Spleen (tissue), 7 donors: ENCODE results near the gene NAGA.
A peak's percentile ranks its signal among the peaks of the same experiment; 100 is the strongest.

ENCODE experiments used
- CTCF ChIP-seq, 11 experiments: fragments of 200-600 bp in 7 of 11; fragments of 450-650 bp in 4 of 11; sonication (generic) in 4 of 11; IDR thresholded peaks in 8 of 11; conservative IDR thresholded peaks in 3 of 11; 1 replicate in 7 of 11; 2 replicates in 4 of 11; pipeline versions ENCODE4 v1.4.0 to v1.8.0; 2016 to 2021; ENCODE audit warnings: antibody characterized with exemption in 11 of 11, inconsistent platforms in 4 of 11, mild to moderate bottlenecking in 1 of 11
- POLR2A ChIP-seq, 3 donors: fragments of 450-650 bp; IDR thresholded peaks; one replicate each; pipeline ENCODE4 v1.5.1; 2017; ENCODE audit warnings: antibody characterized with exemption in 3 of 3, mild to moderate bottlenecking in 1 of 3
- donor health status: DM: no; HTN: no; CAD: no; lungs with moderate emphysema.
- donor health status: DM: no; HTN: no; CAD: no.
- donor health status: DM: no; HTN: no; CAD: no.

- TF ChIP-seq CTCF (IDR thresholded peaks at IDR 0.05 in 8 of 11, conservative IDR thresholded peaks at IDR 0.05 in 3 of 11) (peak; percentile 87 to 99 (median 97)), POLR2A (IDR thresholded peaks at IDR 0.05) (peak; percentile 43 to 72 (median 66))
Measured at GRCh38 chr22:42090596-42091454, 20.2 kb upstream of the NAGA start, which contains the start of gene NDUFA6.
